Measurements from ENCODE around the gene KRTAP10-8.

DNA sequence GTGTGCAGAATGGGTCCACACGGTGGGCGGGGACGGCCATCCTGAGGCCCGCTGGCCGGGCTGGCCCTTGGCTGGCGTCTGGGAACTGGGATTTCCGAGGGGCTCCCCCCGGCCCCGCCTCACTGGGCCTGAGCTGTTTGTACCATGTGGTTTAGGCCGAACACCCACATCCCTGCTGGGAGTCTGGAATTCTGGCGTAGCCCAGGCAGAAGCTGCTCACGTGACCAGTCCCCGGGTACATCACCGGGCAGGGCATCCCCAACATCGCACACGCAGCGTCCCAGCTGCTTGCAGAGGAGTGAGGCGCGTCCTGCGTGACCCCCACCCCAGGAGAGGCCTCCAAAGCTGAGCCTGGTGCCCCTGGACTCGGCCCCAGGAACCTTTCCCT lies 9.4 kb upstream of the KRTAP10-8 start:
- TF ChIP-seq, protein P1, sequence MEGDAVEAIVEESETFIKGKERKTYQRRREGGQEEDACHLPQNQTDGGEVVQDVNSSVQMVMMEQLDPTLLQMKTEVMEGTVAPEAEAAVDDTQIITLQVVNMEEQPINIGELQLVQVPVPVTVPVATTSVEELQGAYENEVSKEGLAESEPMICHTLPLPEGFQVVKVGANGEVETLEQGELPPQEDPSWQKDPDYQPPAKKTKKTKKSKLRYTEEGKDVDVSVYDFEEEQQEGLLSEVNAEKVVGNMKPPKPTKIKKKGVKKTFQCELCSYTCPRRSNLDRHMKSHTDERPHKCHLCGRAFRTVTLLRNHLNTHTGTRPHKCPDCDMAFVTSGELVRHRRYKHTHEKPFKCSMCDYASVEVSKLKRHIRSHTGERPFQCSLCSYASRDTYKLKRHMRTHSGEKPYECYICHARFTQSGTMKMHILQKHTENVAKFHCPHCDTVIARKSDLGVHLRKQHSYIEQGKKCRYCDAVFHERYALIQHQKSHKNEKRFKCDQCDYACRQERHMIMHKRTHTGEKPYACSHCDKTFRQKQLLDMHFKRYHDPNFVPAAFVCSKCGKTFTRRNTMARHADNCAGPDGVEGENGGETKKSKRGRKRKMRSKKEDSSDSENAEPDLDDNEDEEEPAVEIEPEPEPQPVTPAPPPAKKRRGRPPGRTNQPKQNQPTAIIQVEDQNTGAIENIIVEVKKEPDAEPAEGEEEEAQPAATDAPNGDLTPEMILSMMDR (IDR thresholded peaks at IDR 0.05): no peak
- TF ChIP-seq EZH2 (IDR thresholded peaks at IDR 0.05): no peak
